ENCODE data around the gene CAPN2.

GRCh38 chr1:223754681-223755431 is 42.5 kb downstream of the CAPN2 start:
- TF ChIP-seq POLR2A (IDR thresholded peaks at IDR 0.05; ENCODE audit: low read length) (no peak), GATA1 (IDR thresholded peaks at IDR 0.05; ENCODE audit: low read depth, low read length) (no peak)
